ENCODE data around the gene KRTAP9-6.

- TF ChIP-seq, protein P1, sequence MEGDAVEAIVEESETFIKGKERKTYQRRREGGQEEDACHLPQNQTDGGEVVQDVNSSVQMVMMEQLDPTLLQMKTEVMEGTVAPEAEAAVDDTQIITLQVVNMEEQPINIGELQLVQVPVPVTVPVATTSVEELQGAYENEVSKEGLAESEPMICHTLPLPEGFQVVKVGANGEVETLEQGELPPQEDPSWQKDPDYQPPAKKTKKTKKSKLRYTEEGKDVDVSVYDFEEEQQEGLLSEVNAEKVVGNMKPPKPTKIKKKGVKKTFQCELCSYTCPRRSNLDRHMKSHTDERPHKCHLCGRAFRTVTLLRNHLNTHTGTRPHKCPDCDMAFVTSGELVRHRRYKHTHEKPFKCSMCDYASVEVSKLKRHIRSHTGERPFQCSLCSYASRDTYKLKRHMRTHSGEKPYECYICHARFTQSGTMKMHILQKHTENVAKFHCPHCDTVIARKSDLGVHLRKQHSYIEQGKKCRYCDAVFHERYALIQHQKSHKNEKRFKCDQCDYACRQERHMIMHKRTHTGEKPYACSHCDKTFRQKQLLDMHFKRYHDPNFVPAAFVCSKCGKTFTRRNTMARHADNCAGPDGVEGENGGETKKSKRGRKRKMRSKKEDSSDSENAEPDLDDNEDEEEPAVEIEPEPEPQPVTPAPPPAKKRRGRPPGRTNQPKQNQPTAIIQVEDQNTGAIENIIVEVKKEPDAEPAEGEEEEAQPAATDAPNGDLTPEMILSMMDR (IDR thresholded peaks at IDR 0.05; ENCODE audit: low read length), result no peak
- no peak for TF ChIP-seq EZH2 (IDR thresholded peaks at IDR 0.05; ENCODE audit: borderline replicate concordance, low read length)
Measured at GRCh38 chr17:41304091-41304490, 38.9 kb downstream of the KRTAP9-6 start.
